HepG2 (cell line): ENCODE results near the gene BORCS5. TPM values are rescaled to one million over a fixed set of nuclear protein-coding genes. Genes with fewer than 3 reads are reported as not detected.
A peak's percentile ranks its signal among the peaks of the same experiment; 100 is the strongest.

Experiments
- BCL6 ChIP-seq: IDR thresholded peaks from 2 replicates; pipeline ENCODE4 v1.6.1; 2016; ENCODE audit warnings: missing genetic modification reagents, missing compliant biosample characterization
- CEBPG ChIP-seq: IDR thresholded peaks from 2 replicates; pipeline ENCODE4 v1.6.1; 2016
- FOXA1 ChIP-seq, 2 experiments: fragments of 450-650 bp in 1 of 2; sonication (generic) in 1 of 2; formaldehyde crosslinking in 1 of 2; IDR thresholded peaks; 2 replicates each; pipeline versions ENCODE4 v1.4.0 to v1.6.1; 2016 to 2020; ENCODE audit warnings: missing genetic modification reagents in 1 of 2
- HINFP ChIP-seq: sonication (generic); formaldehyde crosslinking; IDR thresholded peaks from 2 replicates; pipeline ENCODE4 v1.4.0; 2020; ENCODE audit warnings: low read depth, mild to moderate bottlenecking, missing genetic modification reagents
- HNRNPL ChIP-seq: fragments of 200-400 bp; formaldehyde crosslinking; IDR thresholded peaks from 2 replicates; pipeline ENCODE4 v1.6.1; 2017; ENCODE audit warnings: mild to moderate bottlenecking, low read depth, low read length
- MAX ChIP-seq: IDR thresholded peaks from 2 replicates; pipeline ENCODE4 v1.6.1; 2012; ENCODE audit warnings: inconsistent platforms
- MTA3 ChIP-seq: sonication (generic); formaldehyde crosslinking; IDR thresholded peaks from 2 replicates; pipeline ENCODE4 v1.4.0; 2020; ENCODE audit warnings: missing genetic modification reagents
- NCOA2 ChIP-seq: sonication (generic); formaldehyde crosslinking; IDR thresholded peaks from 2 replicates; pipeline ENCODE4 v1.8.0; 2022; ENCODE audit warnings: inconsistent platforms
- NCOR1 ChIP-seq: fragments of 200-600 bp; sonication (generic); IDR thresholded peaks from 2 replicates; pipeline ENCODE4 v1.7.0; 2017; ENCODE audit warnings: antibody characterized with exemption, low read length, borderline replicate concordance
- NKX3-1 ChIP-seq: sonication (generic); formaldehyde crosslinking; IDR thresholded peaks from 2 replicates; pipeline ENCODE4 v1.5.0; 2020; ENCODE audit warnings: missing genetic modification reagents
- POGZ ChIP-seq: sonication (generic); formaldehyde crosslinking; IDR thresholded peaks from 2 replicates; pipeline ENCODE4 v1.4.0; 2020; ENCODE audit warnings: mild to moderate bottlenecking, missing genetic modification reagents
- RXRA ChIP-seq: sonication (generic); formaldehyde crosslinking; IDR thresholded peaks from 2 replicates; pipeline ENCODE4 v1.5.1; 2020; ENCODE audit warnings: missing genetic modification reagents
- SKI ChIP-seq: fragments of 450-650 bp; IDR thresholded peaks from one replicate; pipeline ENCODE4 v1.6.1; 2018; ENCODE audit warnings: mild to moderate bottlenecking; ENCODE audit not compliant: partially characterized antibody
- SOX5 ChIP-seq: IDR thresholded peaks from 2 replicates; pipeline ENCODE4 v1.6.1; 2016; ENCODE audit warnings: borderline replicate concordance
- TEAD3 ChIP-seq: optimal IDR thresholded peaks from 2 replicates; pipeline ENCODE3; 2016; ENCODE audit warnings: borderline replicate concordance
- ZNF180 ChIP-seq: sonication (generic); formaldehyde crosslinking; IDR thresholded peaks from 2 replicates; pipeline ENCODE4 v1.4.0; 2020; ENCODE audit warnings: low read depth, missing genetic modification reagents, borderline replicate concordance
- ZNF280B ChIP-seq: sonication (generic); formaldehyde crosslinking; IDR thresholded peaks from 2 replicates; pipeline ENCODE4 v1.5.0; 2020; ENCODE audit warnings: missing genetic modification reagents, mild to moderate bottlenecking, borderline replicate concordance
- ZNF629 ChIP-seq: sonication (generic); formaldehyde crosslinking; conservative IDR thresholded peaks from 2 replicates; pipeline ENCODE4 v1.5.0; 2020; ENCODE audit warnings: missing genetic modification reagents
- polyA plus RNA-seq, 8 experiments: library from polyadenylated mRNA; depleted of rRNA in 3 of 8; stranded (reverse) in 7 of 8; unstranded in 1 of 8; fragments of >200 nt; fragmentation: Illumina TruSeq in 4 of 8; extraction: Trizol in 4 of 8; gene quantifications; 2 replicates each; pipeline versions ENCODE4 v1.2.1 to v1.2.3, GENCODE V29; 2011 to 2016; ENCODE audit warnings: low read depth in 4 of 8, missing spikeins in 1 of 8, mixed read lengths in 1 of 8; ENCODE audit not compliant: insufficient read depth in 1 of 8
- total RNA-seq, 5 experiments: library from RNA; depleted of rRNA; stranded (reverse); fragments of >200 nt; fragmentation: Illumina TruSeq; extraction: Trizol; gene quantifications; 2 replicates each; pipeline ENCODE4 v1.2.3, GENCODE V29; 2016; ENCODE audit warnings: low read depth in 1 of 5
- TF ChIP-seq, protein P1 (sequence below): sonication (generic); formaldehyde crosslinking; IDR thresholded peaks from 2 replicates; pipeline ENCODE4 v1.9.0; 2022; ENCODE audit warnings: low read depth, missing genetic modification reagents
- TF ChIP-seq, protein P2 (sequence below), 2 experiments: sonication (generic) in 1 of 2; formaldehyde crosslinking in 1 of 2; IDR thresholded peaks; 2 replicates each; pipeline versions ENCODE4 v1.4.0 to v1.6.1; 2016 to 2020; ENCODE audit warnings: borderline replicate concordance in 1 of 2, low read depth in 1 of 2, mild to moderate bottlenecking in 1 of 2, missing genetic modification reagents in 1 of 2

Gene BORCS5
- total and polyA plus RNA-seq, 2 of the 13 experiments (the other 11 are each of a cell fraction or from before 2014, with no cell fraction given): 3.9 to 4.7 TPM

DNA sequence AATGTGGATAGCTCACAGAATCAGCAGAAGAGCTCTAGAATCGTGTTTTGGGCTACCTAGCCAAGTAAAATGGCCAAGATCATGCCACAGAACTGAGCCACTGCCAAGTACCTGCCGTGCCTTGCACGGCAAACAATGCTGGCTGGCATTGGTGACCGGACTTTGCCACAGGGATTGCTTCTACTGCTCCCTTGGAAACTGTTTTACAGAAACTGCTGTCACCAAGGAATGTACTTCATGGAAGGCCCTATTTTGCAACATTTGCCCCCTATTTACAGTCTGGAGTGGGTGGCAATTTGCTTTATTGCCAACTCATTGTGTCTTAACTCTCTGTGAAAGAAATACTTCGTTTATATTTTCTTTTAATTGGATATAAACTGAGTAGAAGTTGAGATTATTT is 49.0 kb downstream of the BORCS5 start (continued):
- TF ChIP-seq NKX3-1 (no peak), NCOA2 (CRISPR knock-in tag) (peak; percentile 41; the same call in 1 of the 2 replicates), NCOR1 (peak; percentile 19; the same call in 1 of the 2 replicates), HNRNPL (peak; percentile 91), POGZ (0 out of 2 replicates have a peak, but pooled peaks have one; percentile 28), SKI (peak; percentile 20), ZNF280B (no peak), ZNF180 (CRISPR knock-in tag) (no peak), ZNF629 (CRISPR knock-in tag) (no peak), BCL6 (CRISPR knock-in tag) (peak; percentile 65), MTA3 (no peak), CEBPG (CRISPR knock-in tag) (peak; percentile 76), RXRA (CRISPR knock-in tag) (no peak), TEAD3 (CRISPR knock-in tag) (peak; percentile 83), SOX5 (CRISPR knock-in tag) (0 out of 2 replicates have a peak, but pooled peaks have one; percentile 25), MAX (0 out of 2 replicates have a peak, but pooled peaks have one; percentile 17), FOXA1 (IDR thresholded peaks at IDR 0.05) (no peak), FOXA1 (CRISPR knock-in tag; IDR thresholded peaks at IDR 0.05) (peak; percentile 48), HINFP (CRISPR knock-in tag) (no peak)
- TF ChIP-seq, protein P1, sequence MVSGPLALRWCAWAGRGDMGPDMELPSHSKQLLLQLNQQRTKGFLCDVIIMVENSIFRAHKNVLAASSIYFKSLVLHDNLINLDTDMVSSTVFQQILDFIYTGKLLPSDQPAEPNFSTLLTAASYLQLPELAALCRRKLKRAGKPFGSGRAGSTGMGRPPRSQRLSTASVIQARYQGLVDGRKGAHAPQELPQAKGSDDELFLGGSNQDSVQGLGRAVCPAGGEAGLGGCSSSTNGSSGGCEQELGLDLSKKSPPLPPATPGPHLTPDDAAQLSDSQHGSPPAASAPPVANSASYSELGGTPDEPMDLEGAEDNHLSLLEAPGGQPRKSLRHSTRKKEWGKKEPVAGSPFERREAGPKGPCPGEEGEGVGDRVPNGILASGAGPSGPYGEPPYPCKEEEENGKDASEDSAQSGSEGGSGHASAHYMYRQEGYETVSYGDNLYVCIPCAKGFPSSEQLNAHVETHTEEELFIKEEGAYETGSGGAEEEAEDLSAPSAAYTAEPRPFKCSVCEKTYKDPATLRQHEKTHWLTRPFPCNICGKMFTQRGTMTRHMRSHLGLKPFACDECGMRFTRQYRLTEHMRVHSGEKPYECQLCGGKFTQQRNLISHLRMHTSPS: peak; percentile 93
- TF ChIP-seq, protein P2, sequence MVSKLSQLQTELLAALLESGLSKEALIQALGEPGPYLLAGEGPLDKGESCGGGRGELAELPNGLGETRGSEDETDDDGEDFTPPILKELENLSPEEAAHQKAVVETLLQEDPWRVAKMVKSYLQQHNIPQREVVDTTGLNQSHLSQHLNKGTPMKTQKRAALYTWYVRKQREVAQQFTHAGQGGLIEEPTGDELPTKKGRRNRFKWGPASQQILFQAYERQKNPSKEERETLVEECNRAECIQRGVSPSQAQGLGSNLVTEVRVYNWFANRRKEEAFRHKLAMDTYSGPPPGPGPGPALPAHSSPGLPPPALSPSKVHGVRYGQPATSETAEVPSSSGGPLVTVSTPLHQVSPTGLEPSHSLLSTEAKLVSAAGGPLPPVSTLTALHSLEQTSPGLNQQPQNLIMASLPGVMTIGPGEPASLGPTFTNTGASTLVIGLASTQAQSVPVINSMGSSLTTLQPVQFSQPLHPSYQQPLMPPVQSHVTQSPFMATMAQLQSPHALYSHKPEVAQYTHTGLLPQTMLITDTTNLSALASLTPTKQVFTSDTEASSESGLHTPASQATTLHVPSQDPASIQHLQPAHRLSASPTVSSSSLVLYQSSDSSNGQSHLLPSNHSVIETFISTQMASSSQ (IDR thresholded peaks at IDR 0.05; ENCODE audit: low read depth): no peak
- TF ChIP-seq, protein P2 (CRISPR knock-in tag; IDR thresholded peaks at IDR 0.05; ENCODE audit: borderline replicate concordance): no peak
